K562 (cell line): Measurements from ENCODE around the gene BEST1.

Source experiments
- ERF ChIP-seq: fragments of 450-650 bp; formaldehyde crosslinking; IDR thresholded peaks from 2 replicates; pipeline ENCODE4 v1.4.0; 2020; ENCODE audit warnings: mild to moderate bottlenecking, mixed read lengths
- POLR2AphosphoS5 ChIP-seq: IDR thresholded peaks from 2 replicates; pipeline ENCODE4 v1.6.1; 2011; ENCODE audit warnings: mild to moderate bottlenecking, low read depth, low read length, moderate library complexity; ENCODE audit not compliant: control insufficient read depth, insufficient read depth
- POLR3A ChIP-seq: IDR thresholded peaks from 2 replicates; pipeline ENCODE4 v1.6.1; 2011; ENCODE audit warnings: borderline replicate concordance, mild to moderate bottlenecking, moderate library complexity; ENCODE audit not compliant: insufficient read length, insufficient read depth; ENCODE audit errors: extremely low read depth
- TF ChIP-seq, protein P1 (sequence below), 2 experiments: fragments of 450-650 bp; formaldehyde crosslinking in 1 of 2; IDR thresholded peaks; 2 replicates each; pipeline versions ENCODE4 v1.4.0 to v1.6.1; 2014 to 2020; ENCODE audit warnings: mild to moderate bottlenecking in 2 of 2, borderline replicate concordance in 1 of 2, low read depth in 1 of 2
- TF ChIP-seq, protein P2 (sequence below): fragments of 250-450 bp; sonication (Bioruptor Pico); IDR thresholded peaks from 2 replicates; pipeline ENCODE4 v1.8.0; 2021; ENCODE audit warnings: moderate library complexity, mild to moderate bottlenecking, inconsistent platforms
- TF ChIP-seq, protein P3 (sequence below): fragments of 450-650 bp; IDR thresholded peaks from 2 replicates; pipeline ENCODE4 v1.6.1; 2016; ENCODE audit warnings: borderline replicate concordance

DNA sequence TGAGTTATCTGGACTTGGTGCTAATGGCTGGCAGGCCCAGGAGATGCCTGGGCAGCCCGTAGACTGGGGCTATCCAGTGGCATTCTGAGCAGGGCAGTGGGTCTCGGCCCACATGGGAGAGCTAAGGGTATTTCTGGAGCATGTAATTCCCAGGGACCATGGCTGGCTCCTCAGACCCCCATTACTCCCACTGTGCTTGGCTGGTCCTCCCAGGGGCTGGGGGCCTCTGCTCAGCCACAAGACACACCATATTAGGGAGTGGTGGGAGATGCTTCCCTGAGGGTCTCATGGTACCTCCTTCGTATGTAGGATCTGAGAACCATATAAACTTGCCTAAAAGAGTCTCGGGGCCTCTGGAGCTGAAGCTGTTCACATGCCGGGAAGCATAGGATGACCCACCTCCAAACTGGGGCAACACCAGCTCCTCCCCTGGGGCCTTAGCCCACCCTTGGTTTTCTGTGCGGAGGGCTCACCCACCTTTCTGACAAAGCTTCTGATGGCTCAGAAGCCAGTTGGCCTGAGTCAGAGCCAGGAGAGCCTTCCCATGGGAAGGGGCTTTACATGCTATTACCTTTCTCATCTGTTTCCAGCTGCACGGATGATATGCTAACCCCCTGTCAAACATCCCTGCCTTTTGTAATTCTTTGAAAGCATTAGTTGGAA, 26.8 kb downstream of the BEST1 start:
- TF ChIP-seq, protein P1, sequence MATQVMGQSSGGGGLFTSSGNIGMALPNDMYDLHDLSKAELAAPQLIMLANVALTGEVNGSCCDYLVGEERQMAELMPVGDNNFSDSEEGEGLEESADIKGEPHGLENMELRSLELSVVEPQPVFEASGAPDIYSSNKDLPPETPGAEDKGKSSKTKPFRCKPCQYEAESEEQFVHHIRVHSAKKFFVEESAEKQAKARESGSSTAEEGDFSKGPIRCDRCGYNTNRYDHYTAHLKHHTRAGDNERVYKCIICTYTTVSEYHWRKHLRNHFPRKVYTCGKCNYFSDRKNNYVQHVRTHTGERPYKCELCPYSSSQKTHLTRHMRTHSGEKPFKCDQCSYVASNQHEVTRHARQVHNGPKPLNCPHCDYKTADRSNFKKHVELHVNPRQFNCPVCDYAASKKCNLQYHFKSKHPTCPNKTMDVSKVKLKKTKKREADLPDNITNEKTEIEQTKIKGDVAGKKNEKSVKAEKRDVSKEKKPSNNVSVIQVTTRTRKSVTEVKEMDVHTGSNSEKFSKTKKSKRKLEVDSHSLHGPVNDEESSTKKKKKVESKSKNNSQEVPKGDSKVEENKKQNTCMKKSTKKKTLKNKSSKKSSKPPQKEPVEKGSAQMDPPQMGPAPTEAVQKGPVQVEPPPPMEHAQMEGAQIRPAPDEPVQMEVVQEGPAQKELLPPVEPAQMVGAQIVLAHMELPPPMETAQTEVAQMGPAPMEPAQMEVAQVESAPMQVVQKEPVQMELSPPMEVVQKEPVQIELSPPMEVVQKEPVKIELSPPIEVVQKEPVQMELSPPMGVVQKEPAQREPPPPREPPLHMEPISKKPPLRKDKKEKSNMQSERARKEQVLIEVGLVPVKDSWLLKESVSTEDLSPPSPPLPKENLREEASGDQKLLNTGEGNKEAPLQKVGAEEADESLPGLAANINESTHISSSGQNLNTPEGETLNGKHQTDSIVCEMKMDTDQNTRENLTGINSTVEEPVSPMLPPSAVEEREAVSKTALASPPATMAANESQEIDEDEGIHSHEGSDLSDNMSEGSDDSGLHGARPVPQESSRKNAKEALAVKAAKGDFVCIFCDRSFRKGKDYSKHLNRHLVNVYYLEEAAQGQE (IDR thresholded peaks at IDR 0.05; ENCODE audit: borderline replicate concordance): no peak
- TF ChIP-seq, protein P1 (CRISPR knock-in tag; IDR thresholded peaks at IDR 0.05; ENCODE audit: low read depth): no peak
- TF ChIP-seq ERF (no peak), POLR3A (no peak), POLR2AphosphoS5 (no peak)
- TF ChIP-seq, protein P2, sequence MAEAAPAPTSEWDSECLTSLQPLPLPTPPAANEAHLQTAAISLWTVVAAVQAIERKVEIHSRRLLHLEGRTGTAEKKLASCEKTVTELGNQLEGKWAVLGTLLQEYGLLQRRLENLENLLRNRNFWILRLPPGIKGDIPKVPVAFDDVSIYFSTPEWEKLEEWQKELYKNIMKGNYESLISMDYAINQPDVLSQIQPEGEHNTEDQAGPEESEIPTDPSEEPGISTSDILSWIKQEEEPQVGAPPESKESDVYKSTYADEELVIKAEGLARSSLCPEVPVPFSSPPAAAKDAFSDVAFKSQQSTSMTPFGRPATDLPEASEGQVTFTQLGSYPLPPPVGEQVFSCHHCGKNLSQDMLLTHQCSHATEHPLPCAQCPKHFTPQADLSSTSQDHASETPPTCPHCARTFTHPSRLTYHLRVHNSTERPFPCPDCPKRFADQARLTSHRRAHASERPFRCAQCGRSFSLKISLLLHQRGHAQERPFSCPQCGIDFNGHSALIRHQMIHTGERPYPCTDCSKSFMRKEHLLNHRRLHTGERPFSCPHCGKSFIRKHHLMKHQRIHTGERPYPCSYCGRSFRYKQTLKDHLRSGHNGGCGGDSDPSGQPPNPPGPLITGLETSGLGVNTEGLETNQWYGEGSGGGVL (CRISPR knock-in tag): no peak
- TF ChIP-seq, protein P3, sequence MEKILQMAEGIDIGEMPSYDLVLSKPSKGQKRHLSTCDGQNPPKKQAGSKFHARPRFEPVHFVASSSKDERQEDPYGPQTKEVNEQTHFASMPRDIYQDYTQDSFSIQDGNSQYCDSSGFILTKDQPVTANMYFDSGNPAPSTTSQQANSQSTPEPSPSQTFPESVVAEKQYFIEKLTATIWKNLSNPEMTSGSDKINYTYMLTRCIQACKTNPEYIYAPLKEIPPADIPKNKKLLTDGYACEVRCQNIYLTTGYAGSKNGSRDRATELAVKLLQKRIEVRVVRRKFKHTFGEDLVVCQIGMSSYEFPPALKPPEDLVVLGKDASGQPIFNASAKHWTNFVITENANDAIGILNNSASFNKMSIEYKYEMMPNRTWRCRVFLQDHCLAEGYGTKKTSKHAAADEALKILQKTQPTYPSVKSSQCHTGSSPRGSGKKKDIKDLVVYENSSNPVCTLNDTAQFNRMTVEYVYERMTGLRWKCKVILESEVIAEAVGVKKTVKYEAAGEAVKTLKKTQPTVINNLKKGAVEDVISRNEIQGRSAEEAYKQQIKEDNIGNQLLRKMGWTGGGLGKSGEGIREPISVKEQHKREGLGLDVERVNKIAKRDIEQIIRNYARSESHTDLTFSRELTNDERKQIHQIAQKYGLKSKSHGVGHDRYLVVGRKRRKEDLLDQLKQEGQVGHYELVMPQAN: no peak
